ENCODE data around the gene UNC5A.

DNA sequence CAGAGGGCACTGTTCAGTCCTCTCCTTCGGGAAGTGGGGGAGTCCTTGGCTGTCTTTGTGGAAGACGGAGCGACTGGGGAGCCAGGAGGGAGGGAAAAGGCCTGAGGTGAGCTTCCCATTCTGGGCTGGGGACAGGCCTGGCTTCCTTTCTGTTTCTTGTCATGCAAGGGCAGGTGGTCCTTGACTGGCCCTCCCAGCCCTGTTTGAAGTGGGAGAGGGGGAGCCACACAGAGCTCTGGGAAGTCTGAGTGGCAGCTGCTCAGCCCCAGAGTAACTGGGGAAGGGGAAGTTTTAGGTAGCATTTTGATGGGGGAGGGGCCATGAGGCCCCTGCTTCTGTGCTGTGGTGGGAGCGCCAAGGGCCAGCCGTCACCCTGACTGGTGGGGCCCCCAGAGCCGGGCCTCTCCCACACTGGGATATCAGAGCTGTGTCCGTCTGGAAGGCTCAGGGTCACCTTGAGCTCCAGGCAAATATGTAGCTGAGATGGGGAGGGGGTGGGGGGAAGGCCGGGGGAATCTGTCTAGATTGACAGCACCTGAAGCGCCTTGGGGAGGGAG, 6.5 kb downstream of the UNC5A start:
- TF ChIP-seq EZH2phosphoT487 (IDR thresholded peaks at IDR 0.05; ENCODE audit: borderline replicate concordance, low read length) = no peak
- TF ChIP-seq, protein P1, sequence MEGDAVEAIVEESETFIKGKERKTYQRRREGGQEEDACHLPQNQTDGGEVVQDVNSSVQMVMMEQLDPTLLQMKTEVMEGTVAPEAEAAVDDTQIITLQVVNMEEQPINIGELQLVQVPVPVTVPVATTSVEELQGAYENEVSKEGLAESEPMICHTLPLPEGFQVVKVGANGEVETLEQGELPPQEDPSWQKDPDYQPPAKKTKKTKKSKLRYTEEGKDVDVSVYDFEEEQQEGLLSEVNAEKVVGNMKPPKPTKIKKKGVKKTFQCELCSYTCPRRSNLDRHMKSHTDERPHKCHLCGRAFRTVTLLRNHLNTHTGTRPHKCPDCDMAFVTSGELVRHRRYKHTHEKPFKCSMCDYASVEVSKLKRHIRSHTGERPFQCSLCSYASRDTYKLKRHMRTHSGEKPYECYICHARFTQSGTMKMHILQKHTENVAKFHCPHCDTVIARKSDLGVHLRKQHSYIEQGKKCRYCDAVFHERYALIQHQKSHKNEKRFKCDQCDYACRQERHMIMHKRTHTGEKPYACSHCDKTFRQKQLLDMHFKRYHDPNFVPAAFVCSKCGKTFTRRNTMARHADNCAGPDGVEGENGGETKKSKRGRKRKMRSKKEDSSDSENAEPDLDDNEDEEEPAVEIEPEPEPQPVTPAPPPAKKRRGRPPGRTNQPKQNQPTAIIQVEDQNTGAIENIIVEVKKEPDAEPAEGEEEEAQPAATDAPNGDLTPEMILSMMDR (conservative IDR thresholded peaks at IDR 0.05; ENCODE audit: low read depth, low read length) = no peak

All from PC-3 (cell line).